HL-60 (cell line): Measurements from ENCODE around the gene DCHS2.

Source experiments
- GABPA ChIP-seq: IDR thresholded peaks from 2 replicates; pipeline ENCODE4 v1.6.1; 2012; ENCODE audit warnings: low read depth
- TF ChIP-seq, protein P1 (sequence below): IDR thresholded peaks from one replicate; pipeline ENCODE4 v1.5.1; 2011; ENCODE audit warnings: low read length, control low read depth, inconsistent platforms; ENCODE audit not compliant: insufficient read depth
- TF ChIP-seq, protein P2 (sequence below): IDR thresholded peaks from 2 replicates; pipeline ENCODE4 v1.6.1; 2012; ENCODE audit warnings: low read depth; ENCODE audit not compliant: insufficient replicate concordance

DNA sequence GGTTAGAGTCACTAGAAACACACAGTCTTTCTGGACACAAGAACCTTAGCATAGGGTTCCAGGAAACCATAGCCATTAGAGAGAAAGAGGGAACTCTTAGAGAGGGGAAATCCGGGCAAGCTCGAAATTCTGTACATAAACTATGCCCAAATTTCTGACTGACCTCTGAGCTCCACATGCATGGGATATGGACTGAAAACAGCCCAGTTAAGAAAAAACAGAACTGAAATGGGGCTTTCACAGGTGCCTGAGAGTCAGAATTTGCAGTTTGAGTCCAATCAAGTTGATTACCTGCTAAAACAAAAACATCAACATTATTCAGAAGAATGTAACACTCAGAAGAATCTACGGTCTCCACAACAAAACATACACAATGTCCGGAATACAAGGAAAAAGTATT, 13.1 kb downstream of the DCHS2 start:
- TF ChIP-seq, protein P1, sequence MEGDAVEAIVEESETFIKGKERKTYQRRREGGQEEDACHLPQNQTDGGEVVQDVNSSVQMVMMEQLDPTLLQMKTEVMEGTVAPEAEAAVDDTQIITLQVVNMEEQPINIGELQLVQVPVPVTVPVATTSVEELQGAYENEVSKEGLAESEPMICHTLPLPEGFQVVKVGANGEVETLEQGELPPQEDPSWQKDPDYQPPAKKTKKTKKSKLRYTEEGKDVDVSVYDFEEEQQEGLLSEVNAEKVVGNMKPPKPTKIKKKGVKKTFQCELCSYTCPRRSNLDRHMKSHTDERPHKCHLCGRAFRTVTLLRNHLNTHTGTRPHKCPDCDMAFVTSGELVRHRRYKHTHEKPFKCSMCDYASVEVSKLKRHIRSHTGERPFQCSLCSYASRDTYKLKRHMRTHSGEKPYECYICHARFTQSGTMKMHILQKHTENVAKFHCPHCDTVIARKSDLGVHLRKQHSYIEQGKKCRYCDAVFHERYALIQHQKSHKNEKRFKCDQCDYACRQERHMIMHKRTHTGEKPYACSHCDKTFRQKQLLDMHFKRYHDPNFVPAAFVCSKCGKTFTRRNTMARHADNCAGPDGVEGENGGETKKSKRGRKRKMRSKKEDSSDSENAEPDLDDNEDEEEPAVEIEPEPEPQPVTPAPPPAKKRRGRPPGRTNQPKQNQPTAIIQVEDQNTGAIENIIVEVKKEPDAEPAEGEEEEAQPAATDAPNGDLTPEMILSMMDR, result no peak
- TF ChIP-seq, protein P2, sequence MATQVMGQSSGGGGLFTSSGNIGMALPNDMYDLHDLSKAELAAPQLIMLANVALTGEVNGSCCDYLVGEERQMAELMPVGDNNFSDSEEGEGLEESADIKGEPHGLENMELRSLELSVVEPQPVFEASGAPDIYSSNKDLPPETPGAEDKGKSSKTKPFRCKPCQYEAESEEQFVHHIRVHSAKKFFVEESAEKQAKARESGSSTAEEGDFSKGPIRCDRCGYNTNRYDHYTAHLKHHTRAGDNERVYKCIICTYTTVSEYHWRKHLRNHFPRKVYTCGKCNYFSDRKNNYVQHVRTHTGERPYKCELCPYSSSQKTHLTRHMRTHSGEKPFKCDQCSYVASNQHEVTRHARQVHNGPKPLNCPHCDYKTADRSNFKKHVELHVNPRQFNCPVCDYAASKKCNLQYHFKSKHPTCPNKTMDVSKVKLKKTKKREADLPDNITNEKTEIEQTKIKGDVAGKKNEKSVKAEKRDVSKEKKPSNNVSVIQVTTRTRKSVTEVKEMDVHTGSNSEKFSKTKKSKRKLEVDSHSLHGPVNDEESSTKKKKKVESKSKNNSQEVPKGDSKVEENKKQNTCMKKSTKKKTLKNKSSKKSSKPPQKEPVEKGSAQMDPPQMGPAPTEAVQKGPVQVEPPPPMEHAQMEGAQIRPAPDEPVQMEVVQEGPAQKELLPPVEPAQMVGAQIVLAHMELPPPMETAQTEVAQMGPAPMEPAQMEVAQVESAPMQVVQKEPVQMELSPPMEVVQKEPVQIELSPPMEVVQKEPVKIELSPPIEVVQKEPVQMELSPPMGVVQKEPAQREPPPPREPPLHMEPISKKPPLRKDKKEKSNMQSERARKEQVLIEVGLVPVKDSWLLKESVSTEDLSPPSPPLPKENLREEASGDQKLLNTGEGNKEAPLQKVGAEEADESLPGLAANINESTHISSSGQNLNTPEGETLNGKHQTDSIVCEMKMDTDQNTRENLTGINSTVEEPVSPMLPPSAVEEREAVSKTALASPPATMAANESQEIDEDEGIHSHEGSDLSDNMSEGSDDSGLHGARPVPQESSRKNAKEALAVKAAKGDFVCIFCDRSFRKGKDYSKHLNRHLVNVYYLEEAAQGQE, result no peak
- TF ChIP-seq GABPA, result no peak
